IMR-90 (cell line): ENCODE measurements around the gene KCNQ1. TPM values are rescaled to one million over a fixed set of nuclear protein-coding genes. Genes with fewer than 3 reads are reported as not detected.
A peak's percentile ranks its signal among the peaks of the same experiment; 100 is the strongest.

ENCODE experiments used
- ATAC-seq: fragments of 200-7000 bp; cut with Tn5 transposase; 2 replicates; pipeline ENCODE4 v1.9.1; 2020; ENCODE audit warnings: low read depth, mild to moderate bottlenecking, moderate library complexity
- BruUV-seq: library from RNA; stranded (reverse); fragments of 400-500 nt; replicated peaks from 2 replicates; lab custom pipeline; 2021; lab: Mats Ljungman, UMichigan
- CTCF ChIA-PET: fragments of 300-600 bp; formaldehyde crosslinking; extraction: SDS; loops from one replicate; lab custom pipeline; 2021; ENCODE audit warnings: antibody characterized with exemption; lab: Yijun Ruan, JAX
- POLR2A ChIA-PET: fragments of 300-600 bp; sonication (Branson Sonifier 250); formaldehyde crosslinking; loops from one replicate; lab custom pipeline; 2022; ENCODE audit warnings: antibody characterized with exemption; ENCODE audit not compliant: unreplicated experiment; lab: Charles Lee
- DNase-seq: peaks from one replicate; pipeline ENCODE4 v3.0.0; 2013
- H2AFZ ChIP-seq: replicated peaks from 2 replicates; pipeline ENCODE3; 2013; ENCODE audit warnings: low read length, mild to moderate bottlenecking; ENCODE audit not compliant: poor library complexity
- H2AK5ac ChIP-seq: 2 replicates; pipeline ENCODE4 v1.6.1; 2013; ENCODE audit warnings: low read depth, low read length, inconsistent platforms
- H2AK9ac ChIP-seq: replicated peaks from 2 replicates; pipeline ENCODE3; 2013; ENCODE audit warnings: mild to moderate bottlenecking, low read depth, low read length, moderate library complexity; ENCODE audit not compliant: poor library complexity
- H2BK120ac ChIP-seq: 2 replicates; pipeline ENCODE4 v1.6.1; 2013; ENCODE audit warnings: low read depth, low read length, inconsistent platforms
- H2BK15ac ChIP-seq: 3 replicates; pipeline ENCODE4 v1.6.1; 2013; ENCODE audit warnings: low read depth, low read length, inconsistent platforms
- H2BK20ac ChIP-seq: 2 replicates; pipeline ENCODE4 v1.6.1; 2013; ENCODE audit warnings: low read depth, mild to moderate bottlenecking, inconsistent platforms, low read length, moderate library complexity
- H2BK5ac ChIP-seq: 2 replicates; pipeline ENCODE4 v1.6.1; 2013; ENCODE audit warnings: mild to moderate bottlenecking, low read depth, low read length, inconsistent platforms; ENCODE audit not compliant: poor library complexity, severe bottlenecking
- H3K14ac ChIP-seq: replicated peaks from 2 replicates; pipeline ENCODE4 v1.6.1; 2013; ENCODE audit warnings: low read depth, low read length, inconsistent platforms
- H3K18ac ChIP-seq: 2 replicates; pipeline ENCODE4 v1.6.1; 2013; ENCODE audit warnings: low read depth, low read length, control low read depth
- H3K23ac ChIP-seq: 2 replicates; pipeline ENCODE4 v1.6.1; 2013; ENCODE audit warnings: low read depth, low read length, inconsistent platforms
- H3K27ac ChIP-seq: 2 replicates; pipeline ENCODE4 v1.5.1; 2013; ENCODE audit warnings: mild to moderate bottlenecking, control low read depth, low read length; ENCODE audit not compliant: insufficient read depth
- H3K27me3 ChIP-seq: 2 replicates; pipeline ENCODE4 v1.6.1; 2013; ENCODE audit warnings: low read length; ENCODE audit not compliant: control insufficient read depth, insufficient read depth
- H3K36me3 ChIP-seq: 2 replicates; pipeline ENCODE4 v1.6.1; 2013; ENCODE audit warnings: low read length, mixed read lengths; ENCODE audit not compliant: control insufficient read depth, insufficient read depth
- H3K4ac ChIP-seq: 2 replicates; pipeline ENCODE4 v1.6.1; 2013; ENCODE audit warnings: low read depth, low read length, inconsistent platforms
- H3K4me1 ChIP-seq: 2 replicates; pipeline ENCODE4 v1.6.1; 2013; ENCODE audit warnings: low read length, mixed read lengths; ENCODE audit not compliant: control insufficient read depth, insufficient read depth
- H3K4me2 ChIP-seq: 2 replicates; pipeline ENCODE4 v1.6.1; 2013; ENCODE audit warnings: low read depth, mild to moderate bottlenecking, control low read depth, low read length, moderate library complexity
- H3K4me3 ChIP-seq: 2 replicates; pipeline ENCODE4 v1.5.1; 2013; ENCODE audit warnings: low read depth, mild to moderate bottlenecking, control low read depth, low read length, moderate library complexity; ENCODE audit not compliant: insufficient read depth
- H3K56ac ChIP-seq: 2 replicates; pipeline ENCODE4 v1.6.1; 2013; ENCODE audit warnings: low read length, inconsistent platforms; ENCODE audit not compliant: insufficient read depth; ENCODE audit errors: extremely low read depth
- H3K79me1 ChIP-seq, 2 experiments: 2 replicates each; pipeline ENCODE4 v1.6.1; 2013; ENCODE audit warnings: low read length in 2 of 2, inconsistent platforms in 1 of 2, low read depth in 1 of 2
- H3K9ac ChIP-seq: 2 replicates; pipeline ENCODE4 v1.6.1; 2013; ENCODE audit warnings: low read depth, low read length, control low read depth
- H3K9me1 ChIP-seq: 2 replicates; pipeline ENCODE4 v1.6.1; 2013; ENCODE audit warnings: low read length, inconsistent platforms; ENCODE audit not compliant: insufficient read depth
- H3K9me3 ChIP-seq: 2 replicates; pipeline ENCODE4 v1.6.1; 2013; ENCODE audit warnings: low read length; ENCODE audit not compliant: control insufficient read depth, insufficient read depth
- H4K20me1 ChIP-seq: 2 replicates; pipeline ENCODE4 v1.6.1; 2013; ENCODE audit warnings: low read length, inconsistent platforms; ENCODE audit not compliant: insufficient read depth
- H4K5ac ChIP-seq: 2 replicates; pipeline ENCODE4 v1.6.1; 2013; ENCODE audit warnings: mild to moderate bottlenecking, low read depth, low read length, control low read depth
- H4K8ac ChIP-seq, 2 experiments: 2 replicates each; pipeline ENCODE4 v1.6.1; 2013; ENCODE audit warnings: low read depth in 2 of 2, low read length in 2 of 2, control low read depth in 1 of 2, inconsistent platforms in 1 of 2
- H4K91ac ChIP-seq: 2 replicates; pipeline ENCODE4 v1.6.1; 2013; ENCODE audit warnings: low read depth, low read length, inconsistent platforms; ENCODE audit not compliant: insufficient read depth
- CHD1 ChIP-seq: IDR thresholded peaks from 2 replicates; pipeline ENCODE4 v1.6.1; 2012; ENCODE audit warnings: low read depth, low read length, improper control_type of control experiment
- ELK1 ChIP-seq: fragments of 150-350 bp; IDR thresholded peaks from 2 replicates; pipeline ENCODE4 v1.6.1; 2016; ENCODE audit warnings: low read depth, mild to moderate bottlenecking, low read length, moderate library complexity, borderline replicate concordance
- FOS ChIP-seq: fragments of 150-350 bp; IDR thresholded peaks from 2 replicates; pipeline ENCODE4 v1.6.1; 2016; ENCODE audit warnings: low read depth, low read length
- MAZ ChIP-seq: IDR thresholded peaks from 2 replicates; pipeline ENCODE4 v1.6.1; 2012; ENCODE audit warnings: low read depth, mild to moderate bottlenecking, low read length, improper control_type of control experiment, moderate library complexity, borderline replicate concordance
- MXI1 ChIP-seq: IDR thresholded peaks from 2 replicates; pipeline ENCODE4 v1.6.1; 2012; ENCODE audit warnings: low read depth, mild to moderate bottlenecking, low read length, moderate library complexity, borderline replicate concordance
- RFX5 ChIP-seq: IDR thresholded peaks from 2 replicates; pipeline ENCODE4 v1.8.0; 2012; ENCODE audit warnings: low read depth, mild to moderate bottlenecking, low read length, moderate library complexity
- WGBS, 2 experiments: methylation state at CpG; one replicate each; pipeline versions ENCODE4 v1.1.5 to v1.1.7; 2013; ENCODE audit warnings: missing lambda C conversion rate in 2 of 2; ENCODE audit not compliant: insufficient read length in 1 of 2; ENCODE audit errors: extremely low coverage in 2 of 2; 5-methylcytosine and 5-hydroxymethylcytosine counted together
- dilution Hi-C: fragments of 300-500 bp; cut with HindIII; formaldehyde crosslinking; loops from one replicate; pipeline ENCODE4 v1.14.3; 2018; ENCODE audit warnings: low sequenced_read_pairs; ENCODE audit not compliant: unreplicated experiment
- in situ Hi-C: fragments of 300-500 bp; cut with MboI; formaldehyde crosslinking; loops from 3 replicates; pipeline ENCODE4 v1.14.3; 2019; ENCODE audit warnings: low sequenced_read_pairs, inconsistent platforms, mixed read lengths
- intact Hi-C: fragments of 100-400 bp; cut with micrococcal nuclease; formaldehyde crosslinking; loops from 2 replicates; pipeline ENCODE4 v1.10.0; 2022
- polyA plus RNA-seq, 3 experiments: library from polyadenylated mRNA; depleted of rRNA; stranded (reverse); fragments of >200 nt; gene quantifications; 2 replicates each; pipeline ENCODE4 v1.2.3, GENCODE V29; 2012; ENCODE audit warnings: low replicate concordance in 1 of 3
- total RNA-seq: library from RNA; depleted of rRNA; stranded (reverse); fragments of >200 nt; gene quantifications from 2 replicates; pipeline ENCODE4 v1.2.3, GENCODE V29; 2012

The KCNQ1 gene
- total and polyA plus RNA-seq, 2 of the 4 experiments (the other 2 are of a cell fraction), result 0.07 TPM; not detected in 1

DNA sequence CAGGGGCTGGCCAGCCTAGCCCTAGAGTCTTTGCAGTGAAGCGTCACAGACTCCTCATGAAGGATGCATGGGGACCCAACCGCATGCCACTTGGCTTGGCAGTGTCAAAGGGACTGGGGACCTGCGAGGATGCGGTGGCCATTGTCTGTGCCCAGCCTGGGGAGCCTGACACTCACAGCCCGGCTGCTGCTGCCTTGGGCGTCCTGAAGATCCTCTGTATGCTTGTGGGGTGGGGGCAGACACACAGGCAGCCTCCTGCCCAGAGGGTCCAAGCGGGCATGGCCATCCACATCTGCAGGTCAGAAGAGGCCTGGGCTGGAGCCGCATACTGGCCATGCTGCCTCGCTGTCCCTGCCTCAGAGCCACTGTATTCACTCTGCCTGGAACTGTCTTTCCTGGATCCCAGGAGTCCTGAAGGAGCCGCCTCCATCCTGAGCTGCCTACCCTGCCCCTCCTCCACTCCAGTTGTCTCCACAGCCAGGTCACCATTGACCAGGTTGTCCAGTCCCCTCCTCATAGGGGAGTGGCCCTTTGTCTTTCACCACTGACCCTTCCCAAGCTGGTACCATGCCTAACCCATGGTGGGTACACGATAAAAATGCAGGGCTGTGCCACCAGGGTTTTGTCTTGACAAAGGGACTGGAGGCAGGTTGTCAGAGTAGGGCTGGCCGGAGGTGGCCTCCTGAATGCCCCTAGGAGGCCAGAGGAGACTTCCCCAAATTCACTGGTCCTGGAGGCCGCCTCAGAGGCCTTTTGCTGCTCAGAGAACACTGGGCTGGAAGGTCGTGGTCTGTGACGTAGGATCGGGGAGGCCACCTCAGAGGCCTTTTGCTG, 148.0 kb downstream of the KCNQ1 start:
- Histone ChIP-seq H2AK9ac (peak overlapping the region; percentile 28), H3K27ac (no peak overlapping the region), H3K9me3 (peaks cover 3% of the 10 kb centered on the region), H3K9ac (no peak overlapping the region), H3K36me3 (no peaks in the 10 kb centered on the region), H2BK5ac (no peak overlapping the region), H3K4me1 (no peaks in the 10 kb centered on the region), H2AK5ac (no peak overlapping the region), H3K4ac (no peak overlapping the region), H4K8ac (no peak overlapping the region), H3K27me3 (peaks cover 26% of the 10 kb centered on the region; the same call in 1 of the 2 replicates), H3K9me1 (no peaks in the 10 kb centered on the region), H2BK20ac (no peak overlapping the region), H2BK15ac (no peak overlapping the region), H3K79me1 (no peaks in the 10 kb centered on the region), H4K5ac (no peak overlapping the region), H4K20me1 (no peaks in the 10 kb centered on the region), H3K14ac (no peak overlapping the region), H2AFZ (peak overlapping the region; percentile 11), H3K4me2 (no peak overlapping the region), H4K91ac (no peak overlapping the region), H2BK120ac (no peak overlapping the region), H3K4me3 (no peak overlapping the region), H3K18ac (no peak overlapping the region), H3K56ac (no peak overlapping the region), H3K23ac (no peak overlapping the region)
- DNase-seq (no peak), ATAC-seq (no peak)
- ChIA-PET POLR2A (no interaction called here), CTCF (no interaction called here)
- in situ Hi-C loops, result no loop called here
- intact Hi-C loops, result no loop called here
- WGBS, 2 experiments, result 70% methylated on average over 5 of the region's 16 CpGs; no CpG with 5 or more reads in 1 of the 2 experiments
- dilution Hi-C loops, result no loop called here
- no TSS peak for BruUV-seq
- TF ChIP-seq FOS, result no peak
- no peak for TF ChIP-seq RFX5
- no peak for TF ChIP-seq CHD1
- TF ChIP-seq MXI1, result no peak
- TF ChIP-seq MAZ, result no peak
- TF ChIP-seq ELK1, result no peak
